Pancreas (tissue), 10 donors: ENCODE data around the gene TMEM238. TPM values are rescaled to one million over a fixed set of nuclear protein-coding genes. Genes with fewer than 3 reads are reported as not detected.

ENCODE experiments used
- ATAC-seq, 4 donors: fragments of 200-7000 bp; cut with Tn5 transposase; one replicate each; pipeline versions ENCODE4 v1.8.0 to v1.9.1; 2020; ENCODE audit warnings: mild to moderate bottlenecking in 4 of 4, moderate library complexity in 4 of 4
- DNase-seq, 6 donors: peaks; one replicate each; pipeline ENCODE4 v3.0.0-alpha.2; 2020
- FAIRE-seq: peaks from 2 replicates; lab custom pipeline; 2012; peaks lifted over from hg19 to GRCh38; lab: Jason Lieb, UNC
- H3K27ac ChIP-seq, 4 donors: fragments of 200-600 bp; sonication (generic); 1 replicate in 3 of 4; 2 replicates in 1 of 4; pipeline versions ENCODE4 v1.5.0 to v1.8.0; 2020
- H3K27me3 ChIP-seq, 4 donors: fragments of 200-600 bp; one replicate each; pipeline ENCODE4 v1.8.0; 2021
- H3K36me3 ChIP-seq, 3 donors: fragments of 200-600 bp; sonication (generic) in 1 of 3; one replicate each; pipeline versions ENCODE4 v1.5.0 to v1.8.0; 2020 to 2021
- H3K4me1 ChIP-seq, 3 donors: fragments of 200-600 bp; one replicate each; pipeline ENCODE4 v1.8.0; 2021
- H3K4me3 ChIP-seq, 4 donors: fragments of 200-600 bp; sonication (generic) in 2 of 4; one replicate each; pipeline versions ENCODE4 v1.5.0 to v1.8.0; 2020 to 2021
- H3K9me3 ChIP-seq, 4 donors: fragments of 200-600 bp; one replicate each; pipeline ENCODE4 v1.8.0; 2021
- WGBS, 2 donors: extraction: QIAGEN DNeasy Blood & Tissue Kit; methylation state at CpG; one replicate each; pipeline ENCODE4 v1.1.7; 2013; 5-methylcytosine and 5-hydroxymethylcytosine counted together
- intact Hi-C, 3 donors: fragments of 100-400 bp; cut with DNase I; formaldehyde crosslinking; loops; one replicate each; pipeline versions ENCODE4 v1.11.1 to v1.14.2; 2022
- polyA plus RNA-seq, 2 donors: library from polyadenylated mRNA; stranded (reverse); fragments of 200-250 nt; gene quantifications; one replicate each; pipeline ENCODE4 v1.2.3, GENCODE V29; 2013
- total RNA-seq, 6 donors: library from RNA; stranded (reverse); fragmentation: NEBNext Ultra II Directional in 4 of 6; extraction: Animal tissue kit (Norgen Biotek cat#: 25700) in 4 of 6; gene quantifications; one replicate each; pipeline versions ENCODE4 v1.2.1 to v1.2.4, GENCODE V29; 2021 to 2023
- TF ChIP-seq, protein P1 (sequence below), 4 donors: fragments of 200-600 bp; sonication (generic) in 3 of 4; IDR thresholded peaks; one replicate each; pipeline versions ENCODE4 v1.5.0 to v1.8.0; 2021; ENCODE audit warnings: antibody characterized with exemption in 4 of 4
- donor health status: healthy with polysubstance abuse.
- donor health status: DM: no; HTN: no; CAD: no; lungs with moderate emphysema.
- donor health status: DM: no; HTN: no; CAD: no.
- donor health status: control.
- donor health status: control.
- donor health status: Bipolar disorder and iron deficiency.
- donor health status: DM: yes; HTN: yes; CAD: no.
- donor health status: DM: no; HTN: no; CAD: no.
- donor health status: DM: no; HTN: no; CAD: no.
- donor health status: DM: yes; HTN: yes; CAD: no.

TMEM238 gene
- total and polyA plus RNA-seq, 8 donors = 0.42 to 32.7 (median 19.8) TPM

DNA sequence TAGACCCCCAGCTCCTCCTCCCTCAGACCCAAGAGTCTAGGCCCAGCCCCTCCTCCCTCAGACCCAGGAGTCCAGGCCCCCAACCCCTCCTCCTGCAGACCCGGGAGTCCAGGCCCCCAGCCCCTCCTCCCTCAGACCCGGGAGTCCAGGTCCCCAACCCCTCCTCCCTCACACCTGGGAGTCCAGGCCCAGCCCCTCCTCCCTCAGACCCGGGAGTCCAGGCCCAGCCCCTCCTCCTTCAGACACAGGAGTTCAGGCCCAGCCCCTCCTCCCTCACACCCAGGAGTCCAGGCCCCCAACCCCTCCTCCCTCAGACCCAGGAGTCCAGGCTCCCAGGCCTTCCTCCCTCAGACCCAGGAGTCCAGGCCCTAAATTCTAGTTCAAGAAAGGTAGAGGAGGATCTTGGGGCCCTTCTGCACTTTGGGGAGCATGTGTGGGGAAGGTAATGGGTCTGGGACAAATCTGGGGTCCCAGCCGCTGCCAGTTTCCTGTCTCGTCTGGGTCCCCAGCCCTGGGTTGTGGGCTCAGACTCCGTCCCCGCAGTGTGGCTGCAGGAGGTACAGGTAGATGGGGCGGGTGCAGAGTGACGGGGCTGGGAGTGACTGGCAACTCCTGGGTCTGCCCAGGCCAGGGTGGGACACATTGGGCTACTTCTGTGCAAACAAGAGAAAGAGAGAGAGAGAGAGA, 10.6 kb downstream of the TMEM238 start:
- ATAC-seq (no peak), DNase-seq (peak in 1 of 6 donors; percentile 58), FAIRE-seq (no peak)
- WGBS, 2 donors = 52 to 54% methylated on average over 9 of the region's 9 CpGs
- intact Hi-C loops = loop anchor here in 1 of 3 donors (10.0 kb wide), 1 partner anchor 69 kb away; no protein-coding TSS in a partner anchor
- H3K27me3 ChIP-seq = peaks cover 0 to 19% (median 2%) of the 10 kb centered on the region in 4 donors
- H3K4me1 ChIP-seq = peaks cover 0 to 3% (median 0%) of the 10 kb centered on the region in 3 donors
- no peak overlapping the region for H3K27ac ChIP-seq
- H3K4me3 ChIP-seq = no peak overlapping the region
- TF ChIP-seq, protein P1, sequence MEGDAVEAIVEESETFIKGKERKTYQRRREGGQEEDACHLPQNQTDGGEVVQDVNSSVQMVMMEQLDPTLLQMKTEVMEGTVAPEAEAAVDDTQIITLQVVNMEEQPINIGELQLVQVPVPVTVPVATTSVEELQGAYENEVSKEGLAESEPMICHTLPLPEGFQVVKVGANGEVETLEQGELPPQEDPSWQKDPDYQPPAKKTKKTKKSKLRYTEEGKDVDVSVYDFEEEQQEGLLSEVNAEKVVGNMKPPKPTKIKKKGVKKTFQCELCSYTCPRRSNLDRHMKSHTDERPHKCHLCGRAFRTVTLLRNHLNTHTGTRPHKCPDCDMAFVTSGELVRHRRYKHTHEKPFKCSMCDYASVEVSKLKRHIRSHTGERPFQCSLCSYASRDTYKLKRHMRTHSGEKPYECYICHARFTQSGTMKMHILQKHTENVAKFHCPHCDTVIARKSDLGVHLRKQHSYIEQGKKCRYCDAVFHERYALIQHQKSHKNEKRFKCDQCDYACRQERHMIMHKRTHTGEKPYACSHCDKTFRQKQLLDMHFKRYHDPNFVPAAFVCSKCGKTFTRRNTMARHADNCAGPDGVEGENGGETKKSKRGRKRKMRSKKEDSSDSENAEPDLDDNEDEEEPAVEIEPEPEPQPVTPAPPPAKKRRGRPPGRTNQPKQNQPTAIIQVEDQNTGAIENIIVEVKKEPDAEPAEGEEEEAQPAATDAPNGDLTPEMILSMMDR (IDR thresholded peaks at IDR 0.05) = no peak
- H3K36me3 ChIP-seq = no peaks in the 10 kb centered on the region
- no peaks in the 10 kb centered on the region for H3K9me3 ChIP-seq

DNA sequence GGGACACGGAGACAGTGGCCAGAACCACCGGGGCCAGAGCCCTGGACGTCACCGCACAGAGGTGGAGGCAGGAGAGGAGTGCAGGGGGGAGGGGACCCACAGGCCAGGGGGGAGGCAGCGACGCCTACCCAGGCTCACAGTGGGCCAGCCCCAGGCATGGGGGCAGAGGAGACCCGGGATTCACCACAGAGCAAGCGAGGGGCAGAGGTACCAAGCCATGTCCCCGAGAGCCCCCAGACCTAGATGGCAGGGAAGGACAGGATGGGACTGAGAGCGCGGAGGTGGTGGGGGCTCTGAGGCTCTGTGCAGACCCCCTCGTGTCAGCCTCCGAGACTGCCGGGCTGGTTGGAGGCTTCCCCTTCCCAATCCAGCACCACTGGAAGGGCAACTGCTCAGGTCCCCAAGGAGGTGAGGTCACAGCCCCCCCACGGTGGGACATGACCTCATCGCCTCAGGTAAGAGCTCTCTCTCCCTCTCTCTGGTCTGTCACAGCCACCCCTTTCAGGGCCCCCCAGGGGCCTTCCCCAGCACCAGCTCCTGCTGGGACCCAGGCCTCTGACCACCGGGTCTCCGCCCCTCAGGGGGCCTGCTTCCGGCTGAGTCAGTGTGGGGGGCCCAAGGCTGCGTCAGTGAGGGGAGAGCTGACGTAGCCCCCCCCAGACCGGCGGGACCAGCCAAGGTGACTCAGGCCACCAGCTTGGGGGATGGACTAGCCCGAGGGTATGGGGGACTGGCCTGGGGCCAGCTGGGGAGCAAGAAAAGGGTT, 11.6 kb downstream of the TMEM238 start:
- TF ChIP-seq, protein P1 (IDR thresholded peaks at IDR 0.05) = no peak
- Histone ChIP-seq H3K36me3 (no peaks in the 10 kb centered on the region), H3K4me3 (no peak overlapping the region), H3K4me1 (peaks cover 0 to 3% (median 0%) of the 10 kb centered on the region in 3 donors), H3K27me3 (peaks cover 0 to 19% (median 2%) of the 10 kb centered on the region in 4 donors), H3K9me3 (no peaks in the 10 kb centered on the region), H3K27ac (no peak overlapping the region)
- no peak for FAIRE-seq
- DNase-seq = peak in 1 of 6 donors; percentile 76
- WGBS, 2 donors = 22 to 26% methylated on average over 23 to 24 of the region's 24 CpGs
- intact Hi-C loops = loop anchor here in 1 of 3 donors (10.0 kb wide), 1 partner anchor 68 kb away; no protein-coding TSS in a partner anchor
- ATAC-seq = no peak

DNA sequence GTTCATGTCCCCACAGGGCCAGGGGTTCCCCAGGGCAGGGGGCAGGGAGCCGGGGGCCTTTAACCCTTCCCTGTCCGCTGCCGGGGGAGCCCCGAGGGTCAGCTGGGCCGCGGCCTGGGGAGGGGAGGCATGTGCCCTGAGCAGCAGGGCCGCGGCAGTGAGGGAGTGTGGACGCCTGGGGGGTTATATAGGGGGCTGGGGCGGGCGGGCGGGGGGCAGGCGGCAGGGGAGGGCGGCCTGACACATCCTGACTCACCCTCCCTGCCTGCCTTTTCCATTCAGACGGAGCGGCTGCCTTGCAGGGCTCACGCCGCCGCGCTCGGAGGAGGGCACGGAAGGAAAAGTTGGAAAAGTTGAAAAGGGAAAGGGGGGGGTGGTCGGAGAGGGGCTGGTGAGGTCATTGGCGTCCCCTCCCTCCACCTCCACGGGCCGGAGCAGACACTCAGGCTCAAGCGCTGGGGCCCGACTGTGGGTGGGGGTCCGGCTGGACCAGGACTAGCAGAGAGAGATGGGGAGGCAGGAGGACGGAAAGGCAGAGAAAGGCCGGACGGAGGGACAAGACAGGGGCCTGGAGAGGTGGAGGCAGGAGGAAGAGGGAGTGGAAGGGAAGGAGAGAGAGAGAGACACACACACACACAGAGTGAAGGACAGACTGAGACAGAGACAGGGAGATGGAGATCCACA, 13.6 kb downstream of the TMEM238 start, which contains the start of gene IL11:
Gene IL11 (minus strand): TSS at position 159 of the 684 bp plus-strand sequence. CDS start 153 bp downstream, at position 6.
- Histone ChIP-seq H3K27ac (no peak within 1 kb of the TSS), H3K4me3 (peak within 1 kb of the TSS in 1 of 4 donors; percentile 22), H3K27me3 (peaks cover 0 to 19% (median 2%) of the 10 kb centered on the region in 4 donors), H3K36me3 (no peaks in the 10 kb centered on the region), H3K4me1 (peaks cover 0 to 3% (median 0%) of the 10 kb centered on the region in 3 donors), H3K9me3 (no peaks in the 10 kb centered on the region)
- DNase-seq (peak in 1 of 6 donors; percentile 44), ATAC-seq (no peak), FAIRE-seq (no peak)
- intact Hi-C loops = loop anchor here in 1 of 3 donors (10.0 kb wide), 1 partner anchor 66 kb away; no protein-coding TSS in a partner anchor
- TF ChIP-seq, protein P1 (IDR thresholded peaks at IDR 0.05) = no peak
- WGBS, 2 donors = 7 to 8% methylated on average over 27 to 32 of the region's 32 CpGs

DNA sequence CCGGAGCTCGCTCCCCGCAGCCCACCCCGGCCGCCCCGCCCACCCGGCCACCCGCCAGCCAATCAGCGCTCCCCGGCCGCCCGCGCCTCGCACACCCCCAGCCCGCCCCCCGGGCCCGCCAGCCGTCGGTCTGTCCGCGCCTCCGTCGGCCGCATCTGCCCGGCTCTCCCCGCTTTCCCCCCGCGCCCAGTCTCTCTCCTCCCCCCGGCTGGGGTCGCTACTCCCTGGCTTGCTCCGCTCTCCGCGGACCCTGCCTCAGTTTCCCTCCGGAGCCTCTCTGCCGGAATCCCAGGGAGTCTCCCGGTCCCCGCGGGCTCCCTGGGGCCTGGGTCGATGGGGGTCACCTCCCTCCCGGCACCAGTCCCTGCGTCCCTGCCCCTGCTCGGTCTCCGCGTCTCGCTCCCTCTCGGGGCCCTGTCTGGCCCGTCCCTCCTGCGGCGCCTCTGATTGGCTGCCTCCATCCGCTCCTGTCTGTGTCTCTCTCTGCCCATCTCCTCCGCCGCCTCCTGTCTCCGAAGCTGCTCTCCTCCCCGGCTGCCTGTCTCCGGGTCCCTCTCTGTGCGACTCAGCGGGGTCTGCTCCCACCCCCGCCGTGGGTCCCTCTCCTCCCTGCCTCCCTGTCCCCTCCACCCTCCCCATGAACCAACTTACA, 14.3 kb downstream of the TMEM238 start:
- 2 to 3% methylated on average over 27 to 49 of the region's 59 CpGs for WGBS, 2 donors
- TF ChIP-seq, protein P1 (IDR thresholded peaks at IDR 0.05) = no peak
- ATAC-seq (peak in 2 of 4 donors; percentile 36 to 42), FAIRE-seq (no peak), DNase-seq (peak in 1 of 6 donors; percentile 78)
- Histone ChIP-seq H3K9me3 (no peaks in the 10 kb centered on the region), H3K27me3 (peaks cover 0 to 19% (median 2%) of the 10 kb centered on the region in 4 donors), H3K4me3 (no peak overlapping the region), H3K27ac (no peak overlapping the region), H3K4me1 (peaks cover 0 to 3% (median 0%) of the 10 kb centered on the region in 3 donors), H3K36me3 (no peaks in the 10 kb centered on the region)
- intact Hi-C loops = loop anchor here in 1 of 3 donors (10.0 kb wide), 1 partner anchor 65 kb away; no protein-coding TSS in a partner anchor
